Vagina (tissue), 2 donors: Measurements from ENCODE around the gene LINC01488.

Source experiments
- POLR2A ChIP-seq, 2 donors: fragments of 450-650 bp; IDR thresholded peaks; one replicate each; pipeline ENCODE4 v1.6.1; 2017; ENCODE audit warnings: antibody characterized with exemption in 2 of 2, mild to moderate bottlenecking in 2 of 2, moderate library complexity in 2 of 2
- TF ChIP-seq, protein P1 (sequence below), 3 experiments: fragments of 450-650 bp in 2 of 3; fragments of 200-600 bp in 1 of 3; sonication (generic) in 1 of 3; IDR thresholded peaks; one replicate each; pipeline ENCODE4 v1.5.1; 2017 to 2019; ENCODE audit warnings: antibody characterized with exemption in 3 of 3, mild to moderate bottlenecking in 2 of 3, moderate library complexity in 2 of 3

DNA sequence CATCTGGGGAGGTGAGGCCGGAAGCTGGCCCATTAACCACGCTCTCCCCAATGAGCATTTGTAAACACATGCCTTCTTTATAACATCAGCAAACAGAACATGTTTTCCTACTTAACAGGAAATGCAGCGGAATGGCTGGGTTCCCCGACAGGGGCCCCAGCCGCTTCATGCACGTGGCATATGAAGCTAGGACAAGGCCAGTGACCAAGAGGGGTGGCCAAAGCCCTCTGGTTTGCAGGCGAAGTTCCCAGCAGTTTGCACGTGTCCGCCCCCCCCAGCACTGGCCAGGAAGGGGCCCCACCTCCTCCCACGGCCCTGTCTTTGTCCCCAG is 38.7 kb upstream of the LINC01488 start:
- TF ChIP-seq, protein P1, sequence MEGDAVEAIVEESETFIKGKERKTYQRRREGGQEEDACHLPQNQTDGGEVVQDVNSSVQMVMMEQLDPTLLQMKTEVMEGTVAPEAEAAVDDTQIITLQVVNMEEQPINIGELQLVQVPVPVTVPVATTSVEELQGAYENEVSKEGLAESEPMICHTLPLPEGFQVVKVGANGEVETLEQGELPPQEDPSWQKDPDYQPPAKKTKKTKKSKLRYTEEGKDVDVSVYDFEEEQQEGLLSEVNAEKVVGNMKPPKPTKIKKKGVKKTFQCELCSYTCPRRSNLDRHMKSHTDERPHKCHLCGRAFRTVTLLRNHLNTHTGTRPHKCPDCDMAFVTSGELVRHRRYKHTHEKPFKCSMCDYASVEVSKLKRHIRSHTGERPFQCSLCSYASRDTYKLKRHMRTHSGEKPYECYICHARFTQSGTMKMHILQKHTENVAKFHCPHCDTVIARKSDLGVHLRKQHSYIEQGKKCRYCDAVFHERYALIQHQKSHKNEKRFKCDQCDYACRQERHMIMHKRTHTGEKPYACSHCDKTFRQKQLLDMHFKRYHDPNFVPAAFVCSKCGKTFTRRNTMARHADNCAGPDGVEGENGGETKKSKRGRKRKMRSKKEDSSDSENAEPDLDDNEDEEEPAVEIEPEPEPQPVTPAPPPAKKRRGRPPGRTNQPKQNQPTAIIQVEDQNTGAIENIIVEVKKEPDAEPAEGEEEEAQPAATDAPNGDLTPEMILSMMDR (IDR thresholded peaks at IDR 0.05) = no peak
- TF ChIP-seq POLR2A (IDR thresholded peaks at IDR 0.05) = no peak
